Activated CD4-positive, alpha-beta T cell treated with anti-CD3 and anti-CD28 coated beads, Interleukin-2, amount 50 U/mL, for 16 hours (primary cell): ENCODE results near the gene TENM4.
"Not testable (repeated sequence)": the region's sequence is repeated elsewhere in the genome, so short reads cannot be mapped to it uniquely, and the experiment has no call there.

Source experiments
- DNase-seq: peaks from one replicate; pipeline ENCODE4 v3.0.0-alpha.2; 2020

The TENM4 gene

GRCh38 chr11:78922859-78923625 is 517.8 kb downstream of the TENM4 start:
- no peak for DNase-seq

GRCh38 chr11:78921509-78921908 is 519.3 kb downstream of the TENM4 start:
- no peak for DNase-seq

- no peak for DNase-seq
Measured at GRCh38 chr11:78920329-78920728, 520.5 kb downstream of the TENM4 start.

- no peak for DNase-seq
Measured at GRCh38 chr11:78916759-78917158, 524.1 kb downstream of the TENM4 start.

- no peak for DNase-seq
Measured at GRCh38 chr11:78914503-78914902, 526.3 kb downstream of the TENM4 start.

- no peak for DNase-seq
Measured at GRCh38 chr11:78912778-78913177, 528.1 kb downstream of the TENM4 start.

GRCh38 chr11:78910322-78910721 is 530.5 kb downstream of the TENM4 start:
- DNase-seq = no peak

GRCh38 chr11:78909386-78909785 is 531.4 kb downstream of the TENM4 start:
- DNase-seq = no peak

- DNase-seq = no peak
Measured at GRCh38 chr11:78907636-78908035, 533.2 kb downstream of the TENM4 start.

GRCh38 chr11:78906566-78906965 is 534.3 kb downstream of the TENM4 start:
- DNase-seq = no peak

GRCh38 chr11:78905756-78906155 is 535.1 kb downstream of the TENM4 start:
- no peak for DNase-seq

GRCh38 chr11:78902771-78903507 is 537.9 kb downstream of the TENM4 start:
- DNase-seq = no peak

GRCh38 chr11:78901831-78902230 is 539.0 kb downstream of the TENM4 start:
- no peak for DNase-seq

- no peak for DNase-seq
Measured at GRCh38 chr11:78898266-78898775, 542.5 kb downstream of the TENM4 start.

- DNase-seq = no peak
Measured at GRCh38 chr11:78893996-78894395, 546.8 kb downstream of the TENM4 start.

GRCh38 chr11:78889698-78890097 is 551.1 kb downstream of the TENM4 start:
- DNase-seq = no peak

GRCh38 chr11:78886616-78887015 is 554.2 kb downstream of the TENM4 start:
- no peak for DNase-seq

GRCh38 chr11:78884761-78885160 is 556.1 kb downstream of the TENM4 start:
- DNase-seq = no peak

- DNase-seq = no peak
Measured at GRCh38 chr11:78883506-78883905, 557.3 kb downstream of the TENM4 start.

GRCh38 chr11:78879094-78879980 is 561.5 kb downstream of the TENM4 start:
- DNase-seq = not testable (repeated sequence)

GRCh38 chr11:78878631-78879030 is 562.2 kb downstream of the TENM4 start:
- no peak for DNase-seq

GRCh38 chr11:78876676-78877075 is 564.2 kb downstream of the TENM4 start:
- no peak for DNase-seq

GRCh38 chr11:78870655-78871054 is 570.2 kb downstream of the TENM4 start:
- DNase-seq = no peak
